Body of pancreas (tissue), 4 donors: ENCODE data around the gene KREMEN1.

Source experiments
- CTCF ChIP-seq, 7 experiments: fragments of 450-650 bp in 4 of 7; fragments of 200-600 bp in 3 of 7; sonication (generic) in 3 of 7; IDR thresholded peaks; one replicate each; pipeline ENCODE4 v1.5.1; 2016 to 2019; ENCODE audit warnings: antibody characterized with exemption in 7 of 7
- POLR2A ChIP-seq, 3 donors: fragments of 450-650 bp; IDR thresholded peaks; one replicate each; pipeline ENCODE4 v1.6.1; 2016; ENCODE audit warnings: antibody characterized with exemption in 3 of 3, mild to moderate bottlenecking in 2 of 3

GRCh38 chr22:29078869-29079207, 6.0 kb downstream of the KREMEN1 start:
- TF ChIP-seq CTCF (IDR thresholded peaks at IDR 0.05) (no peak), POLR2A (IDR thresholded peaks at IDR 0.05) (no peak)
